ENCODE data around the gene QPRT. TPM values are rescaled to one million over a fixed set of nuclear protein-coding genes. Genes with fewer than 3 reads are reported as not detected.
A peak's percentile ranks its signal among the peaks of the same experiment; 100 is the strongest.

The QPRT gene
- total and polyA plus RNA-seq, 2 donors (not counting 1 experiment from before 2014, with no cell fraction given) = 0.06 to 0.22 TPM

DNA sequence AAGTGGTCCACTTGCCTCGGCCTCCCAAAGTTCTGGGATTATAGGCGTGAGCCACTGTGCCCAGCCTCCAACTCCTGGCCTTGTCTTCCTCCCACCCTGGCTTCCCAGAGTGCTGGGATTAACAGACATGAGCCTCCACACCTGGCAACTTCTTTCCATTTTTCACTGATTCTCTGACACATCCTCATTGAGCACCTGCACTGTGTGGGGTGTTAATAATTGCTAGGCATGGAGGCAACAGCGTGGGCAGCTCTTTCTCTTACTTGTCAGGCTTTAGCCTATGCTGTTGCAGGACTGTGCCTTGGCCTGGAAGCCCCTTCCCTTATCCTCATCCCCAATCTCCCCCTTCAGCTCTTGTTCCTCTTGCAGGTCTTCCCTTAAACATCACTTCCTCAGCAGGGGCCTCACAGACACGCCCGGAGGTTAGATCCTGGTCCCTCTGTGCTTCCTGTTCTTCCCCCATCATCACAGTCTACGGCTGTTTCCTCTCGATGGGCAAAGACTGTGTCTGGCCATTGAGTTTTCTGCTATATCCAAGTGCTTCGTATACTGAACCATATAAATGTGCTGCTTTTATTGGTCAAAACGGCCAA is 7.9 kb downstream of the QPRT start:
- Histone ChIP-seq H3K4me2 (replicated peaks; ENCODE audit: low read depth, low read length, poor library complexity, severe bottlenecking) (no peak overlapping the region), H3K4me3 (ENCODE audit: control extremely low read depth in 1 of 5, extremely low read depth in 1 of 5, insufficient read depth in 1 of 5, low read depth in 2 of 5, low read length in 4 of 5) (no peak overlapping the region), H3K36me3 (replicated peaks in 1 of 2; ENCODE audit: control extremely low read depth in 1 of 2, control insufficient read depth in 1 of 2, extremely low read depth in 1 of 2, insufficient read depth in 2 of 2, low read length in 1 of 2) (no peaks in the 10 kb centered on the region), H3K9me3 (ENCODE audit: control extremely low read depth in 1 of 3, control insufficient read depth in 2 of 3, insufficient read depth in 1 of 3, low read length in 2 of 3) (peaks cover 0 to 2% (median 0%) of the 10 kb centered on the region in 3 donors), H3K4me1 (ENCODE audit: control insufficient read depth in 2 of 2, insufficient read depth in 2 of 2, low read length in 2 of 2) (peaks cover 0 to 8% of the 10 kb centered on the region in 2 donors), H3K27ac (ENCODE audit: low read length in 2 of 2) (no peak overlapping the region), H2AFZ (ENCODE audit: insufficient read depth, low read depth, low read length, poor library complexity, severe bottlenecking) (peak overlapping the region; percentile 22), H3K27me3 (replicated peaks in 1 of 4; ENCODE audit: control extremely low read depth in 1 of 4, control insufficient read depth in 3 of 4, insufficient read depth in 4 of 4, low read length in 3 of 4) (no peaks in the 10 kb centered on the region), H3K9ac (ENCODE audit: low read length) (no peak overlapping the region), H3K79me2 (ENCODE audit: control insufficient read depth, insufficient read depth, low read length) (no peaks in the 10 kb centered on the region), H4K20me1 (ENCODE audit: control insufficient read depth, insufficient read depth, low read length, poor library complexity, severe bottlenecking) (no peaks in the 10 kb centered on the region)
- ChIA-PET CTCF (interaction anchor here (1.0 kb wide), 1 partner anchor 16 kb away, joined by 3 read pairs; no protein-coding TSS in a partner anchor), POLR2A (no interaction called here)
- Mint-ChIP-seq H3K4me3 (no peak overlapping the region), H3K27ac (no peak overlapping the region), H3K4me1 (peaks cover 15% of the 10 kb centered on the region), H3K9me3 (ENCODE audit: insufficient read depth) (no peaks in the 10 kb centered on the region), H3K27me3 (no peaks in the 10 kb centered on the region)
- DNase-seq (no peak), ATAC-seq (ENCODE audit: low read depth) (no peak)
- intact Hi-C loops (cut with micrococcal nuclease) = no loop called here
- WGBS (ENCODE audit: insufficient coverage) = 36% methylated on average over 8 of the region's 9 CpGs
- TF ChIP-seq EZH2 (IDR thresholded peaks at IDR 0.05; ENCODE audit: borderline replicate concordance, insufficient read depth, low read depth, low read length, poor library complexity, severe bottlenecking) = no peak
- TF ChIP-seq CTCF (IDR thresholded peaks at IDR 0.05) = no peak

DNA sequence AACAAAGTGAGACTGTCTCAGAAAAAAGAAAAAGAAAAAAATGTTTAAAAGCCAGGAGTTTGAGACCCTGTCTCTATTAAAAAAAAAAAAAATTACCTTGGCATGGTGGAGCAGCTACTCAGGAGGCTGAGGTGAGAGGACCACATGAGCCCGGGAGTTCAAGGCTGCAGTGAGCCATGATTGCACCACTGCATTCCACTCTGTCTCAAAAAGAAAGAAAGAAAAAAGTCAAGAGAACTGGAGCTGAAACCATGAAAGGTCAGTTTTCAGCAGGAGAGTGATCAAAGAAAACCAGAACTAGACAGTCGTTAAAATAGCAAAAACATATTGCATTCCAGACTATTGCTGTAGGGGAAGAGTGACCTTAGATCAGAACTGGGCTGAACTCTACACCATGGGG is 8.8 kb downstream of the QPRT start:
- H3K4me3 ChIP-seq (ENCODE audit: control extremely low read depth in 1 of 5, extremely low read depth in 1 of 5, insufficient read depth in 1 of 5, low read depth in 2 of 5, low read length in 4 of 5) = no peak overlapping the region
- no peaks in the 10 kb centered on the region for H3K79me2 ChIP-seq (ENCODE audit: control insufficient read depth, insufficient read depth, low read length)
- H3K4me1 ChIP-seq (ENCODE audit: control insufficient read depth in 2 of 2, insufficient read depth in 2 of 2, low read length in 2 of 2) = peaks cover 0 to 11% of the 10 kb centered on the region in 2 donors
- WGBS (ENCODE audit: insufficient coverage) = 67% methylated on average over 1 of the region's 2 CpGs
- no peaks in the 10 kb centered on the region for H3K27me3 ChIP-seq (replicated peaks in 1 of 4; ENCODE audit: control extremely low read depth in 1 of 4, control insufficient read depth in 3 of 4, insufficient read depth in 4 of 4, low read length in 3 of 4)
- peaks cover 0 to 7% (median 0%) of the 10 kb centered on the region in 3 donors for H3K9me3 ChIP-seq (ENCODE audit: control extremely low read depth in 1 of 3, control insufficient read depth in 2 of 3, insufficient read depth in 1 of 3, low read length in 2 of 3)
- H3K27ac ChIP-seq (ENCODE audit: low read length in 2 of 2) = no peak overlapping the region
- Mint-ChIP-seq H3K27ac (no peak overlapping the region), H3K4me3 (no peak overlapping the region), H3K27me3 (no peaks in the 10 kb centered on the region), H3K4me1 (peaks cover 16% of the 10 kb centered on the region), H3K9me3 (ENCODE audit: insufficient read depth) (no peaks in the 10 kb centered on the region)
- ATAC-seq (ENCODE audit: low read depth) (no peak), DNase-seq (no peak)
- CTCF ChIA-PET = interaction anchor here (1.0 to 1.8 kb wide), 4 partner anchors 15 to 161 kb away, joined by 3 to 8 read pairs (median 3); no protein-coding TSS in a partner anchor
- H4K20me1 ChIP-seq (ENCODE audit: control insufficient read depth, insufficient read depth, low read length, poor library complexity, severe bottlenecking) = no peaks in the 10 kb centered on the region
- TF ChIP-seq EZH2 (IDR thresholded peaks at IDR 0.05; ENCODE audit: borderline replicate concordance, insufficient read depth, low read depth, low read length, poor library complexity, severe bottlenecking) (no peak), CTCF (IDR thresholded peaks at IDR 0.05) (no peak)
- no peaks in the 10 kb centered on the region for H3K36me3 ChIP-seq (replicated peaks in 1 of 2; ENCODE audit: control extremely low read depth in 1 of 2, control insufficient read depth in 1 of 2, extremely low read depth in 1 of 2, insufficient read depth in 2 of 2, low read length in 1 of 2)
- POLR2A ChIA-PET = interaction anchor here (0.6 kb wide), 1 partner anchor 9 kb away, joined by 3 read pairs; the partner anchor contains the start of gene QPRT
- intact Hi-C loops (cut with micrococcal nuclease) = no loop called here
- no peak overlapping the region for H2AFZ ChIP-seq (ENCODE audit: insufficient read depth, low read depth, low read length, poor library complexity, severe bottlenecking)
- H3K9ac ChIP-seq (ENCODE audit: low read length) = no peak overlapping the region
- H3K4me2 ChIP-seq (replicated peaks; ENCODE audit: low read depth, low read length, poor library complexity, severe bottlenecking) = no peak overlapping the region

All from B cell (primary cell).